Hepatocyte (in vitro differentiated cells): ENCODE data around the gene BET1L.

ENCODE experiments used
- EZH2 ChIP-seq: fragments of 200-600 bp; sonication (generic); IDR thresholded peaks from 2 replicates; pipeline ENCODE4 v1.6.1; 2016; ENCODE audit warnings: antibody characterized with exemption, mild to moderate bottlenecking, borderline replicate concordance
- TF ChIP-seq, protein P1 (sequence below): fragments of 200-600 bp; sonication (generic); IDR thresholded peaks from 2 replicates; pipeline ENCODE4 v1.5.1; 2016; ENCODE audit warnings: antibody characterized with exemption, mild to moderate bottlenecking; ENCODE audit not compliant: poor library complexity

DNA sequence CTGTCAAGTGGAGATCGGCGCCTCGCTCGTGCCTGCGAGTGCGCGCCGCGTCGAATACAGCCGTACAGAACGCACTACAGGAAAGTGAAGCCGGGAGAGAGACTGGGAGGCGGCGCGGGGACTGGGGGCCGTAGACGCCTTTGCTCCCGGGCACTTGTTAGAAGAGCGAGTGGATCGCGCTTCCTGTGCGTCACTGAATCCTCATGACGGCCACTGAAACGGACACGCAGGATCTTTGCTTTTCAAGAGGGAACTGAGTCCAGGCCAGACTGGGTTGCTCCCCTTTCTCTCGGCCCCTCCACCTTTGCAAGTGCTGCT, 623 bp upstream of the BET1L start:
- TF ChIP-seq, protein P1, sequence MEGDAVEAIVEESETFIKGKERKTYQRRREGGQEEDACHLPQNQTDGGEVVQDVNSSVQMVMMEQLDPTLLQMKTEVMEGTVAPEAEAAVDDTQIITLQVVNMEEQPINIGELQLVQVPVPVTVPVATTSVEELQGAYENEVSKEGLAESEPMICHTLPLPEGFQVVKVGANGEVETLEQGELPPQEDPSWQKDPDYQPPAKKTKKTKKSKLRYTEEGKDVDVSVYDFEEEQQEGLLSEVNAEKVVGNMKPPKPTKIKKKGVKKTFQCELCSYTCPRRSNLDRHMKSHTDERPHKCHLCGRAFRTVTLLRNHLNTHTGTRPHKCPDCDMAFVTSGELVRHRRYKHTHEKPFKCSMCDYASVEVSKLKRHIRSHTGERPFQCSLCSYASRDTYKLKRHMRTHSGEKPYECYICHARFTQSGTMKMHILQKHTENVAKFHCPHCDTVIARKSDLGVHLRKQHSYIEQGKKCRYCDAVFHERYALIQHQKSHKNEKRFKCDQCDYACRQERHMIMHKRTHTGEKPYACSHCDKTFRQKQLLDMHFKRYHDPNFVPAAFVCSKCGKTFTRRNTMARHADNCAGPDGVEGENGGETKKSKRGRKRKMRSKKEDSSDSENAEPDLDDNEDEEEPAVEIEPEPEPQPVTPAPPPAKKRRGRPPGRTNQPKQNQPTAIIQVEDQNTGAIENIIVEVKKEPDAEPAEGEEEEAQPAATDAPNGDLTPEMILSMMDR, result no peak
- no peak for TF ChIP-seq EZH2
